HCT116 (cell line): Measurements from ENCODE around the gene PDHX. TPM values are rescaled to one million over a fixed set of nuclear protein-coding genes. Genes with fewer than 3 reads are reported as not detected.
A peak's percentile ranks its signal among the peaks of the same experiment; 100 is the strongest.

Experiments used
- ATAC-seq: fragments of 200-7000 bp; cut with Tn5 transposase; 2 replicates; pipeline ENCODE4 v1.9.1; 2020; ENCODE audit warnings: mild to moderate bottlenecking, moderate library complexity
- BruUV-seq: library from RNA; stranded (reverse); fragments of 400-500 nt; replicated peaks from 2 replicates; lab custom pipeline; 2021; lab: Mats Ljungman, UMichigan
- CTCF ChIA-PET: fragments of 300-600 bp; sonication (Branson Sonifier 250); formaldehyde crosslinking; loops from one replicate; lab custom pipeline; 2021; ENCODE audit warnings: antibody characterized with exemption; lab: Charles Lee
- POLR2A ChIA-PET: fragments of 300-600, 350-600 bp; sonication (Branson Sonifier 250); formaldehyde crosslinking; loops from one replicate; lab custom pipeline; 2021; ENCODE audit warnings: antibody characterized with exemption; lab: Charles Lee
- RAD21 ChIA-PET, 2 experiments: fragments of 300-600 bp; sonication (Branson Sonifier 250); formaldehyde crosslinking; loops; one replicate each; lab custom pipeline; 2023; ENCODE audit warnings: low total read pairs in 2 of 2; ENCODE audit not compliant: uncharacterized antibody in 2 of 2, unreplicated experiment in 2 of 2, low non-redundant PET in 1 of 2; lab: Charles Lee
- DNase-seq: peaks from one replicate; pipeline ENCODE4 v3.0.0-alpha.2; 2010; ENCODE audit warnings: low read depth, low spot score
- H2AFZ ChIP-seq: fragments of 200-600 bp; shearing (Covaris generic), sonication (generic); 2 replicates; pipeline ENCODE4 v1.6.1; 2017; ENCODE audit warnings: low read depth, mixed run types, mixed read lengths, antibody characterized with exemption, low read length; ENCODE audit not compliant: poor library complexity, severe bottlenecking
- H3K27ac ChIP-seq: 2 replicates; pipeline ENCODE4 v1.5.1; 2012; ENCODE audit warnings: low read depth, low read length
- H3K27me3 ChIP-seq: fragments of 200-600 bp; sonication (generic); 2 replicates; pipeline ENCODE4 v1.6.1; 2016; ENCODE audit warnings: mixed run types, low read length, mixed read lengths; ENCODE audit not compliant: insufficient read depth
- H3K36me3 ChIP-seq, 2 experiments: fragments of 200-500 bp in 1 of 2; fragments of 200-600 bp in 1 of 2; sonication (Bioruptor generic) in 1 of 2; sonication (generic) in 1 of 2; 2 replicates each; pipeline versions ENCODE4 v1.5.1 to v1.6.1; 2014 to 2016; ENCODE audit warnings: low read length in 2 of 2, inconsistent platforms in 1 of 2, mixed read lengths in 1 of 2, mixed run types in 1 of 2; ENCODE audit not compliant: insufficient read depth in 2 of 2, control insufficient read depth in 1 of 2
- H3K4me1 ChIP-seq, 2 experiments: fragments of 200-600 bp in 1 of 2; sonication (generic) in 1 of 2; 2 replicates each; pipeline versions ENCODE4 v1.5.1 to v1.6.1; 2012 to 2017; ENCODE audit warnings: low read length in 2 of 2, inconsistent platforms in 1 of 2, mild to moderate bottlenecking in 1 of 2, mixed read lengths in 1 of 2, mixed run types in 1 of 2, moderate library complexity in 1 of 2; ENCODE audit not compliant: insufficient read depth in 2 of 2, control insufficient read depth in 1 of 2
- H3K4me2 ChIP-seq: fragments of 200-600 bp; sonication (generic); 2 replicates; pipeline ENCODE4 v1.6.1; 2017; ENCODE audit warnings: mixed run types, low read length, mixed read lengths
- H3K4me3 ChIP-seq, 2 experiments: fragments of 200-600 bp in 1 of 2; sonication (generic) in 1 of 2; replicated peaks in 1 of 2; 2 replicates each; pipeline ENCODE4 v1.5.1; 2011 to 2016; ENCODE audit warnings: low read length in 2 of 2, control low read depth in 1 of 2, low read depth in 1 of 2, mild to moderate bottlenecking in 1 of 2, mixed read lengths in 1 of 2, mixed run types in 1 of 2
- H3K79me2 ChIP-seq: fragments of 200-600 bp; sonication (generic); 2 replicates; pipeline ENCODE4 v1.6.1; 2017; ENCODE audit warnings: mild to moderate bottlenecking, mixed run types, low read length, moderate library complexity, mixed read lengths; ENCODE audit not compliant: insufficient read depth
- H3K9ac ChIP-seq: fragments of 200-600 bp; sonication (generic); 2 replicates; pipeline ENCODE4 v1.6.1; 2016; ENCODE audit warnings: low read length, mixed read lengths
- H3K9me2 ChIP-seq: fragments of 200-600 bp; sonication (generic), shearing (Covaris generic); 2 replicates; pipeline ENCODE4 v1.6.1; 2017; ENCODE audit warnings: mixed run types, mild to moderate bottlenecking, moderate library complexity; ENCODE audit not compliant: insufficient read depth
- H3K9me3 ChIP-seq, 2 experiments: fragments of 200-500 bp in 1 of 2; fragments of 200-600 bp in 1 of 2; sonication (Bioruptor generic) in 1 of 2; sonication (generic) in 1 of 2; 2 replicates each; pipeline ENCODE4 v1.6.1; 2014 to 2017; ENCODE audit warnings: low read length in 2 of 2, mixed read lengths in 2 of 2, inconsistent platforms in 1 of 2, low read depth in 1 of 2, mild to moderate bottlenecking in 1 of 2, mixed run types in 1 of 2, moderate library complexity in 1 of 2; ENCODE audit not compliant: control insufficient read depth in 1 of 2, insufficient read depth in 1 of 2
- H4K20me1 ChIP-seq: fragments of 200-600 bp; sonication (generic), shearing (Covaris generic); 2 replicates; pipeline ENCODE4 v1.6.1; 2017; ENCODE audit warnings: mixed run types, mild to moderate bottlenecking, moderate library complexity; ENCODE audit not compliant: insufficient read depth
- CEBPB ChIP-seq: IDR thresholded peaks from 2 replicates; pipeline ENCODE4 v1.6.1; 2012; ENCODE audit warnings: low read depth
- CTCF ChIP-seq, 3 experiments: fragments of 200-600 bp in 1 of 3; sonication (generic) in 1 of 3; IDR thresholded peaks in 2 of 3; conservative IDR thresholded peaks in 1 of 3; 2 replicates each; pipeline ENCODE4 v1.5.1; 2012 to 2017; ENCODE audit warnings: low read depth in 2 of 3, low read length in 2 of 3, antibody characterized with exemption in 1 of 3, borderline replicate concordance in 1 of 3, control low read depth in 1 of 3, mild to moderate bottlenecking in 1 of 3, mixed read lengths in 1 of 3, mixed run types in 1 of 3, moderate library complexity in 1 of 3; ENCODE audit not compliant: insufficient read depth in 1 of 3
- EGR1 ChIP-seq: IDR thresholded peaks from 2 replicates; pipeline ENCODE4 v1.6.1; 2012; ENCODE audit warnings: low read depth
- ELF1 ChIP-seq: IDR thresholded peaks from 2 replicates; pipeline ENCODE4 v1.6.1; 2012; ENCODE audit warnings: low read depth, borderline replicate concordance
- EZH2 ChIP-seq: fragments of 200-600 bp; sonication (generic); IDR thresholded peaks from 2 replicates; pipeline ENCODE4 v1.6.1; 2017; ENCODE audit warnings: antibody characterized with exemption, mixed run types
- MAX ChIP-seq: IDR thresholded peaks from 2 replicates; pipeline ENCODE4 v1.6.1; 2012
- POLR2A ChIP-seq: IDR thresholded peaks from 2 replicates; pipeline ENCODE4 v1.7.0; 2011; ENCODE audit warnings: borderline replicate concordance; ENCODE audit not compliant: insufficient read depth, insufficient read length; ENCODE audit errors: extremely low read depth
- POLR2AphosphoS5 ChIP-seq: IDR thresholded peaks from 2 replicates; pipeline ENCODE4 v1.6.1; 2011; ENCODE audit warnings: mild to moderate bottlenecking, low read depth, low read length, moderate library complexity
- RAD21 ChIP-seq: IDR thresholded peaks from 2 replicates; pipeline ENCODE4 v1.6.1; 2012; ENCODE audit warnings: low read depth, mild to moderate bottlenecking
- REST ChIP-seq: IDR thresholded peaks from 2 replicates; pipeline ENCODE4 v1.6.1; 2012; ENCODE audit warnings: low read depth
- SP1 ChIP-seq: IDR thresholded peaks from 2 replicates; pipeline ENCODE4 v1.6.1; 2012; ENCODE audit warnings: low read depth
- SRF ChIP-seq: IDR thresholded peaks from 2 replicates; pipeline ENCODE4 v1.6.1; 2012; ENCODE audit warnings: low read depth
- YY1 ChIP-seq: IDR thresholded peaks from 2 replicates; pipeline ENCODE4 v1.6.1; 2011; ENCODE audit warnings: low read length, low read depth, moderate library complexity, mild to moderate bottlenecking; ENCODE audit not compliant: insufficient replicate concordance; ENCODE audit errors: extremely low read depth
- ZFX ChIP-seq: fragments of 450-650 bp; IDR thresholded peaks from 2 replicates; pipeline ENCODE4 v1.6.1; 2017
- ZNF274 ChIP-seq: fragments of 200-500 bp; sonication (Bioruptor generic); IDR thresholded peaks from 2 replicates; pipeline ENCODE4 v1.6.1; 2014; ENCODE audit warnings: mild to moderate bottlenecking, low read depth, low read length, inconsistent platforms
- intact Hi-C: fragments of 100-400 bp; cut with micrococcal nuclease; formaldehyde crosslinking; loops from 2 replicates; pipeline ENCODE4 v1.10.0; 2022
- total RNA-seq: library from RNA; stranded (reverse); gene quantifications from one replicate; pipeline ENCODE4 v1.2.1, GENCODE V29; 2021; ENCODE audit not compliant: unreplicated experiment

The PDHX gene
- total RNA-seq, 1 experiment from 2014 or later = 36.6 TPM

- TF ChIP-seq POLR2AphosphoS5 (no peak), RAD21 (no peak), SRF (no peak), ZNF274 (no peak)
Observed at GRCh38 chr11:35042913-35043312, 126.5 kb downstream of the PDHX start (continued).

- peak; percentile 53 for ATAC-seq
- TF ChIP-seq MAX (no peak), CEBPB (no peak), YY1 (no peak), POLR2AphosphoS5 (no peak), RAD21 (no peak), CTCF (IDR thresholded peaks at IDR 0.05 in 2 of 3, conservative IDR thresholded peaks at IDR 0.05 in 1 of 3; ENCODE audit: borderline replicate concordance in 1 of 3, insufficient read depth in 1 of 3, low read depth in 2 of 3, low read length in 2 of 3) (no peak), EZH2 (no peak), REST (no peak), ELF1 (no peak), ZNF274 (no peak), SRF (no peak), ZFX (no peak), EGR1 (no peak), SP1 (no peak), POLR2A (no peak)
- TF ChIP-seq, all 23 proteins: peak for 0
- Histone ChIP-seq H2AFZ (peak overlapping the region; percentile 58), H3K36me3 (no peaks in the 10 kb centered on the region), H3K79me2 (no peaks in the 10 kb centered on the region), H3K27ac (no peak overlapping the region), H3K9ac (no peak overlapping the region), H4K20me1 (no peaks in the 10 kb centered on the region), H3K4me2 (no peak overlapping the region), H3K4me1 (peaks cover 5 to 22% of the 10 kb centered on the region in 2 experiments; a peak in 2 of 4 replicates), H3K27me3 (no peaks in the 10 kb centered on the region), H3K9me2 (no peaks in the 10 kb centered on the region), H3K4me3 (no peak overlapping the region), H3K9me3 (no peaks in the 10 kb centered on the region)
- ChIA-PET POLR2A (interaction anchor here (0.9 to 1.2 kb wide), 2 partner anchors 13 to 96 kb away, joined by 3 read pairs; no protein-coding TSS in a partner anchor), RAD21 (no interaction called here), CTCF (no interaction called here)
- no peak for DNase-seq
- intact Hi-C loops = no loop called here
- BruUV-seq = no TSS peak
Observed at GRCh38 chr11:35043936-35044335, 127.5 kb downstream of the PDHX start.
